ENCODE results near the gene IL21R. TPM values are rescaled to one million over a fixed set of nuclear protein-coding genes. Genes with fewer than 3 reads are reported as not detected.

IL21R gene
- total RNA-seq, 1 donor from 2014 or later = 0.05 TPM

- TF ChIP-seq CTCF (IDR thresholded peaks at IDR 0.05; ENCODE audit: borderline replicate concordance) = no peak
- H3K36me3 ChIP-seq = peaks cover 100% of the 10 kb centered on the region
- H3K27me3 ChIP-seq (ENCODE audit: low read depth) = no peaks in the 10 kb centered on the region
- H3K27ac ChIP-seq (replicated peaks) = no peak overlapping the region
- DNase-seq = no peak
- no peaks in the 10 kb centered on the region for H3K9me3 ChIP-seq (replicated peaks)
- peaks cover 34% of the 10 kb centered on the region for H3K4me1 ChIP-seq
- intact Hi-C loops (cut with micrococcal nuclease) = no loop called here
- no peak overlapping the region for H3K4me3 ChIP-seq
Observed at GRCh38 chr16:27500801-27501200, 98.8 kb downstream of the IL21R start.

Other genes with a start within 250 kb of the IL21R start
- 3.2 TPM for gene KDM8, start 198.6 kb upstream of the IL21R start, total RNA-seq
- 38.6 TPM for gene NSMCE1, start 133.4 kb upstream of the IL21R start, total RNA-seq
- 12.0 TPM for gene IL4R, start 88.2 kb upstream of the IL21R start, total RNA-seq
- gene GTF3C1, start 147.7 kb downstream of the IL21R start, total RNA-seq = 46.9 TPM
- 12.0 TPM for gene KATNIP, start 148.0 kb downstream of the IL21R start, total RNA-seq